ENCODE results near the gene FOXI2. TPM values are rescaled to one million over a fixed set of nuclear protein-coding genes. Genes with fewer than 3 reads are reported as not detected.

The FOXI2 gene
- not detected for total RNA-seq

DNA sequence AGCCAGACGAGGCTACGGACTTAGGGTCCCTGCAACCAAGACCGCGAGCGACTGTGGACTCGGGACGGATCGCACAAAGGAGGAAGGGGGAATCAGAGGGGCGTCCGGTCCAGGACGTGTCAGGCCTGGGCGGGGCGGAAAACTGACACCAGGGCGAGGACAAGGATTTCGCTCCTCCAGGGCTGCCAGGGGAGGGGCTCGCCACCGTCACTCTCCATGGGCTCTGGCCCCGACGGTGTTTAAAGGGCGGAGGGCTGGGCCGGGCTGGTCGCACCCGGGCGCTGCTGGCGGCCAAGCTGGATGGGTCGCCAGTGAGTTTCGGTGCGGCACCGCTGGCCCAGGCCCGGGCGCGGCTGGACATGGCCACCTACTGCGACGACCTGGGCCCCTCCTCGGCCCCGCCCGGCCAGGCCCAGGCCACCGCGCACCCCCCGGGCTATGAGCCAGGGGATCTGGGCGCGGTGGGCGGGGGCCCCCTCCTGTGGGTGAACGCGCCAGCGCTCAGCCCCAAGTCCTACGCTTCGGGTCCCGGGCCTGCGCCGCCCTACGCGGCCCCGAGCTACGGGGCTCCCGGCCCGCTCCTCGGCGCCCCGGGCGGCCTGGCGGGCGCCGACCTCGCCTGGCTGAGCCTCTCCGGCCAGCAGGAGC, at the start of gene FOXI2:
TSS of gene FOXI2 (plus strand) at position 271 of the 648 bp plus-strand sequence. CDS start at position 360, 89 bp downstream.

Other genes starting within 250 kb of the FOXI2 start
- not detected for gene NPS, start 187.9 kb upstream of the FOXI2 start, total RNA-seq
- not detected for gene CLRN3, start 155.8 kb downstream of the FOXI2 start, total RNA-seq
- gene PTPRE, start 169.9 kb downstream of the FOXI2 start, total RNA-seq, result 31.8 TPM